ENCODE measurements around the gene SPACA4. TPM values are rescaled to one million over a fixed set of nuclear protein-coding genes. Genes with fewer than 3 reads are reported as not detected.

The SPACA4 gene
- total RNA-seq, 2 experiments from 2014 or later = not detected

DNA sequence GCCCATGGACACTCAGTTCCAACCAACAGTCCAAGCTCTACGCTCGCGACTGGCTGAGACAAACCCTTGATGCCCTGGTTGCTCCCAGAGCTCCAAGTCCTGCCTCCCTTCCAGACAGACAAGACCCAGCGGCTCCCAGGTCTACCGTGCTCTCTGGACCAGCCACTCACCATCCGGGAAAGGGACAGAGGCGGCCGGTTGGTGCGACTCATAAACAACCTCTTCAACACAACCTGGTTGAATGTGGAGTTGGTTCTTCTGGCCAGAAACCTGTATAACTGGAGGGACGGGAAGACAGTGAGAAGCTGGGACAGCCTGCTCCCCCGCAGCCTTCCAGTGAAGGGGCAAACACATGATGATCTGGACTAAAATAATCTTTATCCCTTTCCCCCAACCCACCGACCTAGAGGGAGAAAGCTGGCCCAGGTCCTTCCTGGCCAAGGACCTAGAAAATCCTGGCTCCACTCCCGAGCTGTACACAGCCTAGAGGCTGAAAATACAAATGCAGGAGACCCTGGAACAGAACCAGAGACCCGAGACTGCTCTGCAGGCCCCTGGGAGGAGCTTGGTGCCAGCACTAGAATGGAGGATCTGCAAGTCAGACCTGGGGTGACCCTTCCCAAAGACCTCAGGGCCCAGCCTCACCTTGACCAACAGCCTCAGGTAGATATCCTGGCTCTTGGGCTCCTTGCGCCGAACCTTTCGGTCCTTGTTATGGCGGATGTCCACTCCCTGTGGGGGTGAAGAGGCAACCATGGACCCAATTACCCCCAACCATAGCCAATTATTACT is 10.8 kb downstream of the SPACA4 start:
- Mint-ChIP-seq H3K4me3 (peak overlapping the region; percentile 95), H3K9me3 (no peaks in the 10 kb centered on the region), H3K27ac (peak overlapping the region; percentile 98), H3K36me3 (peaks cover 24% of the 10 kb centered on the region), H3K4me1 (peaks cover 30% of the 10 kb centered on the region), H3K27me3 (no peaks in the 10 kb centered on the region)
- DNase-seq = peak; percentile 25
- POLR2A ChIA-PET = interaction anchor here (0.9 to 1.3 kb wide), 4 partner anchors 9 to 28 kb away, joined by 3 read pairs; no protein-coding TSS in a partner anchor
- no peak for ATAC-seq (ENCODE audit: low read depth)

DNA sequence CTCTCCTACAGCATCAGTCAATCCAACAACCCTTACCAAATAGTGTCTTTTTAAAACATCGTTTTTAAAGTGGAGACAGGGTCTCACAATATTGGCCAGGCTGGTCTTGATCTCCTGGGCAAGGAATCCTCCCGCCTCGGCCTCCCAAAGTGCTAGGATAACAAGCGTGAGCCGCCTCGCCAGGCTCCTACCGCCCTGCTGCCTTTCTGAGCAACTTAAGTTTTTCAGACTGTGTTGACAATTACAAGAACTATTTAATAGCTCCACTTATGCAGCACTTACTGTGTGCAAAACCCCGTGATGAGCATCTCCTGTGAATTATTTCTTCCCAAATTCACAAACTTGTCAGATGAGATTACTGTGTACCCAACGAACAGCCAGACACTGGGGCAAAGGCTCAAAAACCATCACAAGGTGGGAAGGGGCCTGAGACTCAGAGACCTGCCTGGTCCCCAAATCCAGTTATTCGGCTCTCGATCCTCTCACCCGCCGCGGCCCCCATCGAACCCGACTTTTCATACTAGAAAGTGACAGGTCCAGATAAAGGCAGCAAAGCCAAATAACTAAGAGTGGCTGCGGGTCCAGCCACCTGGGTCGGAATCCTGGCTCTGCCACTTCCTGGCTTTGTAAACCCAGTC is 11.9 kb downstream of the SPACA4 start:
- no peak for ATAC-seq (ENCODE audit: low read depth)
- DNase-seq = no peak
- Mint-ChIP-seq H3K27ac (peak overlapping the region; percentile 98), H3K4me1 (peaks cover 34% of the 10 kb centered on the region), H3K9me3 (no peaks in the 10 kb centered on the region), H3K4me3 (peak overlapping the region; percentile 95), H3K36me3 (peaks cover 27% of the 10 kb centered on the region), H3K27me3 (no peaks in the 10 kb centered on the region)
- POLR2A ChIA-PET = interaction anchor here (0.6 to 3.1 kb wide), 18 partner anchors 9 to 1284 kb away, joined by 3 to 37 read pairs (median 5); partner anchors contain the start of genes BCAT2, CA11, DBP and GYS1

DNA sequence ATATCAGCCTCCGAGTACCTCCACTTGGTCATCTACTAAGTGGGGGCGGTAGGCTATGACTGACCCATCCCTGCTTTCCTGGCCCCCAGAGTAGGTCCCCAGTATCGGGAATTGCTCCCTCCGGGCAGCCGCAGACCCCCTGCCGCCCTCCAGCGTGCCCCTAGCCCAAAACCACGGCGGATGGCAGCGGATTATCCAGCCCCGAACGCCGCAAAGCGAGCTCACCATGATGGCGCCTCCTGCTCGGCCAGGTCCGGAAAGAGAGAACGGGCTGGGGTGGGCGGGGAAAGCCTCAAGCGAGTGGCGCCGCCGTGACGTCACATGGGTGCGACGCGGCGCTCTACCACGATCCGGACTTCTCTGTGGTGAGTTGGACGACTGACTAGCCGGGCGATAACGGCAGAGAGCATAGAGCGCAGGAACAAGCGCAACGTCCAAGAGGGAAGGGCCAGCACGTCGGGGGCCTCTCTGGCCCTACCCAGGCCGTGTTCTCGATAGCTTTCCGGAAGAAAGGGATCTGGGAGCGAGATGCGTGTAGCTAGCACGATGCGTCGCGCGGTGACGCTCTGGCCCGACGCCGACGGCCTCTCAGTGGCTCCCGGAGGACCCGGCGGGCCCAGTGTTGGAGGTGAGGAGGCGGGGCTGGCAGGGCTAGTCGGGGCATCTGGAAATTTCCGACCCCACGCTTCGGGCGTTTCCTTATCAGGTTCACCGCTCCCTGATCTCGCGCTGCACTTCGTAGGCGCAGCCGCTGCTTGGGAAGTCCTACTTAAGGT is 12.6 kb downstream of the SPACA4 start, which contains the start of the genes RPL18 and SPHK2:
Gene RPL18 (minus strand): TSS at position 263 of the 776 bp plus-strand sequence. CDS start 35 bp downstream, at position 228.
Gene SPHK2 (plus strand): TSS at position 591 of the 776 bp plus-strand sequence. CDS start 1,009 bp downstream, outside the sequence.
- POLR2A ChIA-PET = interaction anchor here (0.6 to 3.1 kb wide), 20 partner anchors 9 to 1284 kb away, joined by 3 to 37 read pairs (median 5); partner anchors contain the start of genes BCAT2, CA11, DBP and GYS1
- H3K4me3 Mint-ChIP-seq = peak within 1 kb of the TSS; percentile 95

DNA sequence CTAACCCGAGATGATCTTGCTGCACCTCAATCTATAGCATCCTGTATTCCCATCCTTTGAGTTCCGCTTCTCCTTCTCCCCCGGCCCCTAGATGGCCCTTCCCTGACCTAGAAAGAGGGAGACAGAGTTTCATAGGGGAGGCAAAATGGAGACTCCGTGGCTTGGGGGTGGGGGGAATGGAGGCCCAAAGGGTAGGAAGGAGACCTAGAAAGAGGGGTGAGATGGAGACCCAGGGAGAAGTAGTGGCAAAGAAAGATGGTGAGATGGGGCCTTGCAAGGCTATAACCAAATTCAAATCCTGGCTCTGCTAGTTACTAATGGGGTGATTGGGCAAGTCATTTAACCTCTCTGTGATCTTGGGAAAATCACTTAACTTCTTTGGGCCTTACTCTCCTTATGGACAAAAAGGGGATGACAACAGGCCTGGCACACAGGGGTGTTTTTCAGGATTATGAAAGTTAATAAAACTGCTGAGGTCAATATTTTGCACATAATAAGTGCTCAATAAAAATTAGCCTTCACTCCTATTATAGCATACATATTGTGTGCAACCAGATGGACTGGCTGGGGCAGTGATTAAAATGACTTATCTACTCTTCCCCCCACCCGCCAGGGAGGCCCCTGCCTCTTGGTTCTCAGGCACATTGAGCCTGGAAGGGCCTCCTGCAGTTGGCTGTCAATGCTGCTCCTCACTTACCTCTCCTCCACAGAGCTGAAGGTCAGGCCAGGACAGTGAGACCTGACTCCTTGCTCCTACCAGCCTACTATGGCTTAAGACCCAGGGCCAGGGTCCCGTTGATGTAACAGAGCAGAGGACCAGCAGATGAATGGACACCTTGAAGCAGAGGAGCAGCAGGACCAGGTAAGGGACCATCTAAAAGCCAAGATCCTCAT is 13.4 kb downstream of the SPACA4 start:
- H3K4me1 Mint-ChIP-seq = peaks cover 44% of the 10 kb centered on the region
- DNase-seq = peak; percentile 24

More for the DNA sequence above, 12.6 kb downstream of the SPACA4 start, which contains the start of the genes RPL18 and SPHK2:
- DNase-seq = peak; percentile 96
- Mint-ChIP-seq H3K27ac (peak within 1 kb of the TSS; percentile 98), H3K27me3 (no peaks in the 10 kb centered on the region), H3K36me3 (peaks cover 31% of the 10 kb centered on the region), H3K9me3 (no peaks in the 10 kb centered on the region), H3K4me1 (peaks cover 39% of the 10 kb centered on the region)
- ATAC-seq (ENCODE audit: low read depth) = peak; percentile 81

DNA sequence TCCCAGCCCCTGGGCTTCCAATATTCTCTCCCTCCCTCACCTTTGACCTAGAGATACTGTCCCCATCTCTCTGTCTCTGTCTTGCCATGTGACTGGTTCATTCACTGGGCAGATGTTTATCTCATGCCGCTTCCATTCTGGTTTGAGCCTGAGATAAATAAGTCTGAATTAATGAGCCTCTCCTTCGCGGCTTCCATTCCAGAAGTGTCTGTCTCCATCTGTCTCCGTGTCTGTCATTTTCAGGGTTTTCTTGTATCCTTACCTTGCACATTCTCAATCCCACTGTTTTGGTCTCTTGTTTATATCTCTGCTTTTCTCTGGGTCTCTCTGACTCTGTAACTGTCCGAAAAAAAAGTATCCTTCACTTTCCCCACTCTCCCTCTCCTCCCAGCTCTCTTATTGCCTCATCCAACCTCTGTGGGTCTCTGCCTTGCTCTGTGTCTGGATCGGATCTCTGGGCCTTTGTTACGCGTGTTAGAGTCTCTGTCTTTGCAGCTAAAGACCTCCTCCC is 17.1 kb downstream of the SPACA4 start:
- ATAC-seq (ENCODE audit: low read depth) = no peak
- Mint-ChIP-seq H3K27me3 (no peaks in the 10 kb centered on the region), H3K4me1 (peaks cover 41% of the 10 kb centered on the region), H3K4me3 (peak overlapping the region; percentile 92), H3K9me3 (no peaks in the 10 kb centered on the region), H3K36me3 (peaks cover 14% of the 10 kb centered on the region), H3K27ac (peak overlapping the region; percentile 97)
- POLR2A ChIA-PET = interaction anchor here (0.8 to 2.9 kb wide), 5 partner anchors 9 to 23 kb away, joined by 3 to 23 read pairs (median 4); partner anchors contain the start of gene DBP
- DNase-seq = no peak

More for the DNA sequence above, 13.4 kb downstream of the SPACA4 start:
- peaks cover 31% of the 10 kb centered on the region for H3K36me3 Mint-ChIP-seq
- ATAC-seq (ENCODE audit: low read depth) = no peak
- peak overlapping the region; percentile 95 for H3K4me3 Mint-ChIP-seq
- POLR2A ChIA-PET = interaction anchor here (0.9 to 3.1 kb wide), 16 partner anchors 8 to 373 kb away, joined by 3 to 37 read pairs (median 5); partner anchors contain the start of genes BCAT2, CA11, DBP and GYS1
- peak overlapping the region; percentile 98 for H3K27ac Mint-ChIP-seq
- no peaks in the 10 kb centered on the region for H3K27me3 Mint-ChIP-seq
- no peaks in the 10 kb centered on the region for H3K9me3 Mint-ChIP-seq

DNA sequence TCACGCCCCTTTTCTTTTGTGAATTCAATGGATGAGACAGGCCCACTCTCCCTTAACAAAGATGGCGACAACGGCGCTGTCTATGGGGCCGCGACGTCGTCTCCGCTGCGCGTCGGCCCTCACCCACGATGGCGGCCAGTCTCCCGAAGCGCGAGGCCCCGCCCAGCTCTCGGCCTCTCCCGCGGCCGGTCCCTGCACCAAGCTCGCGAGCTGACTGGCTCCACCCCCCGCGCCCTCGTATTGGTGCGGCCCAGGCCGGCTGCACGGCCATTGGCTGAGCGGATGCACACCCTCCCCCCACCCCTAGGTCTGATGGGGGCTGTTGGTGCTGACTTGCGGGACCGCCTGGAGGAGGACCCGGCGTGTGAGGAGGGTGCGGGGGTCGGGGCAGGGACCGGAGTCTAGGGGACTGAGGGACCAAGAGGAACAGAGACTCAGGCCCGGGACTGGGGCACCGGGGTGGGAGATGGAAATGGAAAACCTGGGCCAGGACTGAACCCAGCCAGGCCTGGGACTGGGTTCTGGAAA is 17.6 kb downstream of the SPACA4 start:
- POLR2A ChIA-PET = interaction anchor here (0.8 to 2.9 kb wide), 5 partner anchors 9 to 22 kb away, joined by 3 to 23 read pairs (median 4); partner anchors contain the start of gene DBP
- peak; percentile 82 for ATAC-seq (ENCODE audit: low read depth)
- H3K9me3 Mint-ChIP-seq = no peaks in the 10 kb centered on the region
- DNase-seq = peak; percentile 98
- H3K36me3 Mint-ChIP-seq = peaks cover 12% of the 10 kb centered on the region
- H3K4me1 Mint-ChIP-seq = peaks cover 41% of the 10 kb centered on the region
- H3K4me3 Mint-ChIP-seq = peak overlapping the region; percentile 92
- H3K27me3 Mint-ChIP-seq = no peaks in the 10 kb centered on the region
- peak overlapping the region; percentile 97 for H3K27ac Mint-ChIP-seq

DNA sequence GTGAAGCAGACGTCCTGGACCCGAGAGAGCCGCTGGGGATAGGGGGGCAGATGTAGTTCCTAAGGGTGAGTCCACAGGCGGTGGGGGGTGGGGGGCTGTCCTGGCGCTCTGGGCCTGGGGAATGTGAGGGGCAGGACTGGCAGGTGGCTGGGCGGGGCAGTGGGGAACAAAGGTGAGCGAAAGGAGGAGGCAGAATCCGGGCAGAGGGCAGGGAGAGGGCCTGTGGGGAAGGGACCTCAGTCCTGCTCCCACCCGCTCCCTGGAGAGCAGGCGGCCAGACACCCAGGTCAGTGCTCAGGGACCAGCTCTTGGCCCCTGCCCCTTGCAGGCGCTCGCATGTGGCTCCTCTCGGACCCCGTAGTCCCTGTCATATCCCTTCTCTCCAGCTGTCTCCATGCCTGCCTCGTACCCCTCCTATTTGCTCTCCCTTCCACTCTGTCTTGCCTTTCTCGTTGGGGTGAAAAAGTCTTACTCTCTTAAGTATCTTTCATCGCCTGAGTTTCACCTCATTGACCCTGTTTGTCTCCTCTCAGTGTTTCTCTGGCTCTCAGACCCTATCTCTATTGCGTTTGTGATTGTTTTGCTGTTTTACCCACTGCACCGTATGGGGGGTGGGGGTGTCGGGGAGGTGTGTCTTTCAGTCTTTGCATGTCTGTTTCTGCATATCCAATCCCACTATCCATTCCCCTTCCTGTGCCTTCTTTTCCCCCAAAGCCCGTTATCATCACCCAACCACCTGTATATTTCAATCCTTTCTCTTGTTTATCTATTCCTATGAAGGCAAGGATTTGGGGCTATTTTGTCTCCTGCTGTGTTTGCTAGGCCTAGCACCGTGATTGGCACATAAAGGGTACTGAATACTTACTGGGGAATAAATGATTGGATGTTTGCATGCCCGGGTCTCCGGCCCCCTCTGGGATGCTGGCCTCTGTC is 18.5 kb downstream of the SPACA4 start:
- H3K4me3 Mint-ChIP-seq = peak overlapping the region; percentile 92
- POLR2A ChIA-PET = no interaction called here

DNA sequence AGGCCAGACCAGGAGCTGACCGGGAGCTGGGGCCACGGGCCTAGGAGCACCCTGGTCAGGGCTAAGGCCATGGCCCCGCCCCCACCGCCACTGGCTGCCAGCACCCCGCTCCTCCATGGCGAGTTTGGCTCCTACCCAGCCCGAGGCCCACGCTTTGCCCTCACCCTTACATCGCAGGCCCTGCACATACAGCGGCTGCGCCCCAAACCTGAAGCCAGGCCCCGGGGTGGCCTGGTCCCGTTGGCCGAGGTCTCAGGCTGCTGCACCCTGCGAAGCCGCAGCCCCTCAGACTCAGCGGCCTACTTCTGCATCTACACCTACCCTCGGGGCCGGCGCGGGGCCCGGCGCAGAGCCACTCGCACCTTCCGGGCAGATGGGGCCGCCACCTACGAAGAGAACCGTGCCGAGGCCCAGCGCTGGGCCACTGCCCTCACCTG is 19.4 kb downstream of the SPACA4 start:
- Mint-ChIP-seq H3K9me3 (no peaks in the 10 kb centered on the region), H3K36me3 (peaks cover 11% of the 10 kb centered on the region), H3K27ac (no peak overlapping the region), H3K4me1 (peaks cover 35% of the 10 kb centered on the region), H3K27me3 (no peaks in the 10 kb centered on the region), H3K4me3 (no peak overlapping the region)
- DNase-seq (no peak), ATAC-seq (ENCODE audit: low read depth) (no peak)
- POLR2A ChIA-PET = no interaction called here

More for the DNA sequence above, 18.5 kb downstream of the SPACA4 start:
- ATAC-seq (ENCODE audit: low read depth) (no peak), DNase-seq (no peak)
- Mint-ChIP-seq H3K27me3 (no peaks in the 10 kb centered on the region), H3K36me3 (peaks cover 9% of the 10 kb centered on the region), H3K9me3 (no peaks in the 10 kb centered on the region), H3K27ac (peak overlapping the region; percentile 97), H3K4me1 (peaks cover 36% of the 10 kb centered on the region)

DNA sequence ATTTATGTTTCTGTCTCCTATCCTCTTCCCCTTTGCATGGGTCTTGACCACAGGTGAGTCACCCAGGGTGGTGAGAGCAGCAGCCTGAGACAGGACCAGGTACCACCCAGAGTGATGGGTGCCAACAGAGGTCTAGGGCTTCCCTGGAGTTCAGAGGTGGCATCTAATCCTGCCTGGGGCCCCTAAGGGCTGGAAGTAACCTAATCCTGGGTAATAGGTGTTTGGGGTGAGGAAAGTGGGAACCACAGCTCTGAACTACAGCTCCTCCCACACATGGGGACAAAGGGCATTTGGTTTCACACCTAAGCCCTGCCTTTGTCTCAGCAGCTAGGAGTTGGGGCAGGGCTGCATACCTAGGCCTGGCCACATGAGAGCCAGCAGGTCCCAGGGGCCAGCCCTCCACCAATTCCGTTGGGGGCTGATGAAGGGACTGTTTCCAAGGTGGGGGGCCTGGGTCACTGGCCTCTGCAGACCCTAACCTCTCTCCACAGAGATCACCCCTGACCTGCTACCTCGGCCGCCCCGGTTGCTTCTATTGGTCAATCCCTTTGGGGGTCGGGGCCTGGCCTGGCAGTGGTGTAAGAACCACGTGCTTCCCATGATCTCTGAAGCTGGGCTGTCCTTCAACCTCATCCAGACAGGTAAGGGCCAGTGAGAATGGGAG is 20.8 kb downstream of the SPACA4 start:
- no peak overlapping the region for H3K4me3 Mint-ChIP-seq
- peaks cover 33% of the 10 kb centered on the region for H3K4me1 Mint-ChIP-seq
- ATAC-seq (ENCODE audit: low read depth) (no peak), DNase-seq (no peak)
- no peaks in the 10 kb centered on the region for H3K9me3 Mint-ChIP-seq
- POLR2A ChIA-PET = interaction anchor here (0.7 to 1.7 kb wide), 4 partner anchors 8 to 14 kb away, joined by 3 to 9 read pairs (median 6); partner anchors contain the start of genes RPL18 and SPHK2
- H3K27me3 Mint-ChIP-seq = no peaks in the 10 kb centered on the region
- peaks cover 9% of the 10 kb centered on the region for H3K36me3 Mint-ChIP-seq
- H3K27ac Mint-ChIP-seq = peak overlapping the region; percentile 43

DNA sequence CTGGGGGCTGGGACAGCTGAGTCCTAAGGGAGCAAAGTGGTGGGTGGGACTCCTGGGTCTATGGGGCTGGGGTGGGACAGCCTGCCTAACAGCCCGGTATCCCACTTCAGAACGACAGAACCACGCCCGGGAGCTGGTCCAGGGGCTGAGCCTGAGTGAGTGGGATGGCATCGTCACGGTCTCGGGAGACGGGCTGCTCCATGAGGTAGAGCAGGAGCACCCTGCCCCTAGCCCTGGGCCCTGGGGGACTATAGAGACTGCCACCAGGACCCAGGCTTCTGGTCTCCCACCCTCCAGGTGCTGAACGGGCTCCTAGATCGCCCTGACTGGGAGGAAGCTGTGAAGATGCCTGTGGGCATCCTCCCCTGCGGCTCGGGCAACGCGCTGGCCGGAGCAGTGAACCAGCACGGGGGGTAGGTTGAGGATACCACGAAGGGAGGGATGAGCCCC is 21.3 kb downstream of the SPACA4 start:
- Mint-ChIP-seq H3K27me3 (no peaks in the 10 kb centered on the region), H3K27ac (no peak overlapping the region), H3K9me3 (no peaks in the 10 kb centered on the region), H3K4me3 (no peak overlapping the region), H3K36me3 (peaks cover 8% of the 10 kb centered on the region), H3K4me1 (peaks cover 31% of the 10 kb centered on the region)
- DNase-seq (no peak), ATAC-seq (ENCODE audit: low read depth) (no peak)
- POLR2A ChIA-PET = interaction anchor here (1.0 to 1.7 kb wide), 3 partner anchors 9 to 11 kb away, joined by 3 to 9 read pairs (median 4); partner anchors contain the start of genes RPL18 and SPHK2
